ENCODE measurements around the gene NKD1. TPM values are rescaled to one million over a fixed set of nuclear protein-coding genes. Genes with fewer than 3 reads are reported as not detected.
A peak's percentile ranks its signal among the peaks of the same experiment; 100 is the strongest.

Gene NKD1
- total and polyA plus RNA-seq, 2 of the 8 experiments (the other 6 are each of a cell fraction or from before 2014, with no cell fraction given), result 0.70 to 4.5 TPM

DNA sequence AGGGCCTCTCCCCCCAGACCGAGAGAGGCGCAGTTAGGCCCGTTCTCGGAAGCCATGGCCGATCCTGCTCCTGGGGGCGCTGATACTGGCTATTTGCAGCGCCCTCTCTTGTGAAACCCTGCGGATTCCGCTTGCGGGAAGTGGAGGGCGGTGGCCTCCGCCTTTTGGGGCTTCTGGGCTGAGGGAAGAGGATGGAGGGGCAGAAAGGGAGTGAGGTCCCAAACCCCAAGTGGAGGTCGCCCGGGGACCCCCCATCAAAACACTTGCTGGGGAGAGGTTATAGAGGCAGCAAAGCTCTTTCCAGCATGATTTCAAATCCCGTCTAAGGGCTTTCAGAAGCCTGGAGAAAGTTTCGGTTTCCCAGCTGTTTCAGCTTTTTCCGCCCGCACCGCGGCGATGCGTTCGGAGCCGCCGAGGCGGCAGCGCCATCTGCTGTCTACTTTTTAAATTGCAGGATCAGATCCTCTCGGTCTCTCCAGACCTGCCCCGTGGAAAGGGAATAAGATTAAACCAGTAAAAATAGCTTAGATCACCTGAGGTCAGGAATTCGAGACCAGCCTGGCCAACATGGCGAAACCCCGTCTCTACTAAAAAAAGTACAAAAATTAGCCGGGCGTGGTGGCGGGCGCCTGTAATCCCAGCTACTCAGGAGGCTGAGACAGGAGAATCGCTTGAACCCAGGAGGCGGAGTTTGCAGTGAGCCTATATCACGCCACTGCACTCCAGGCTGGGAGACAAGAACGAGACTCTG, 117.1 kb downstream of the NKD1 start:
- Histone ChIP-seq H2AFZ (ENCODE audit: low read length) (peak overlapping the region; percentile 64; the same call in 1 of the 2 replicates), H3K79me1 (ENCODE audit: low read depth, low read length) (no peaks in the 10 kb centered on the region), H3K9ac (replicated peaks in 1 of 4; ENCODE audit: extremely low read depth in 1 of 4, low read depth in 3 of 4, low read length in 3 of 4) (peak overlapping the region in 3 of 4 experiments; percentile 9 to 46 (median 26); a peak in 3 of 7 replicates), H2BK120ac (replicated peaks; ENCODE audit: low read depth, low read length) (no peak overlapping the region), H2BK5ac (ENCODE audit: low read depth, low read length) (no peak overlapping the region), H3K23ac (ENCODE audit: insufficient read length) (no peak overlapping the region), H3K9me3 (ENCODE audit: insufficient read depth in 2 of 2, low read depth in 1 of 2, low read length in 1 of 2) (0 out of 4 replicates have a peak, but pooled peaks cover 0 to 5% of the 10 kb centered on the region in 2 experiments), H3K4me1 (replicated peaks in 1 of 4; ENCODE audit: control insufficient read depth in 3 of 4, insufficient read depth in 4 of 4, low read length in 3 of 4) (peaks cover 0 to 2% (median 0%) of the 10 kb centered on the region in 4 experiments; a peak in 1 of 7 replicates), H3K27me3 (replicated peaks in 1 of 4; ENCODE audit: control insufficient read depth in 3 of 4, extremely low read depth in 1 of 4, insufficient read depth in 3 of 4, low read length in 3 of 4) (0 out of 7 replicates have a peak, but pooled peaks cover 0 to 3% (median 0%) of the 10 kb centered on the region in 4 experiments), H4K5ac (ENCODE audit: insufficient read length, low read depth, low read length) (no peak overlapping the region), H3K18ac (ENCODE audit: extremely low read depth, low read length) (no peak overlapping the region; the same call in 1 of the 2 replicates), H2AK5ac (ENCODE audit: low read depth, low read length) (no peak overlapping the region), H2BK12ac (ENCODE audit: low read depth, low read length) (no peak overlapping the region), H3K36me3 (ENCODE audit: control insufficient read depth in 2 of 4, insufficient read depth in 4 of 4, low read length in 3 of 4) (no peaks in the 10 kb centered on the region), H3K27ac (ENCODE audit: low read depth, low read length) (no peak overlapping the region), H3K79me2 (ENCODE audit: control insufficient read depth in 1 of 2, insufficient read depth in 2 of 2, low read length in 2 of 2) (no peaks in the 10 kb centered on the region), H3K14ac (ENCODE audit: insufficient read length) (no peak overlapping the region), H3K4me2 (ENCODE audit: insufficient read depth in 1 of 2, low read depth in 2 of 2, low read length in 2 of 2) (peak overlapping the region; percentile 39 to 82; a peak in 3 of 4 replicates), H4K91ac (replicated peaks; ENCODE audit: insufficient read length, low read length) (peak overlapping the region; percentile 13), H2BK15ac (ENCODE audit: low read length) (no peak overlapping the region), H2BK20ac (ENCODE audit: low read length) (no peak overlapping the region), H3K56ac (replicated peaks; ENCODE audit: insufficient read length, low read depth, low read length) (no peak overlapping the region), H3K4ac (replicated peaks; ENCODE audit: insufficient read length, low read depth, low read length) (no peak overlapping the region), H4K8ac (ENCODE audit: extremely low read depth, insufficient read depth, low read length) (peak overlapping the region; percentile 86), H3K23me2 (ENCODE audit: low read depth, low read length) (no peaks in the 10 kb centered on the region), H3K4me3 (ENCODE audit: extremely low read depth in 1 of 4, insufficient read depth in 2 of 4, low read depth in 3 of 4, low read length in 4 of 4) (peak overlapping the region; percentile 11 to 58 (median 55); a peak in 7 of 8 replicates), H4K20me1 (replicated peaks in 1 of 2; ENCODE audit: control insufficient read depth in 1 of 2, insufficient read depth in 2 of 2, low read length in 2 of 2) (no peaks in the 10 kb centered on the region)
- FAIRE-seq, result peak; percentile 28
- ChIA-PET CTCF (ENCODE audit: partially characterized antibody) (interaction anchor here (0.5 to 21.1 kb wide), 53 partner anchors 9 to 709 kb away, joined by 3 to 279 read pairs (median 4); partner anchors contain the start of gene SNX20), POLR2A (ENCODE audit: partially characterized antibody) (interaction anchor here (0.8 to 2.3 kb wide), 3 partner anchors 9 to 72 kb away, joined by 3 to 6 read pairs (median 6); no protein-coding TSS in a partner anchor)
- 17% methylated on average over 39 of the region's 40 CpGs; no CpG with 5 or more reads in 1 of the 2 experiments for WGBS, 2 experiments (ENCODE audit: extremely low coverage in 1 of 2, insufficient coverage in 1 of 2, insufficient read length in 1 of 2, insufficient replicate concordance in 2 of 2, low coverage in 1 of 2, low lambda C conversion rate in 2 of 2, missing lambda C conversion rate in 1 of 2)
- DNase-seq (ENCODE audit: low read depth in 1 of 2, low spot score in 2 of 2), result peak; percentile 41 to 99
- peak; percentile 89 to 93 for TF ChIP-seq RAD21 (IDR thresholded peaks at IDR 0.05 in 1 of 2, conservative IDR thresholded peaks at IDR 0.05 in 1 of 2; ENCODE audit: low read depth in 2 of 2, low read length in 2 of 2)
- TF ChIP-seq, protein P1, sequence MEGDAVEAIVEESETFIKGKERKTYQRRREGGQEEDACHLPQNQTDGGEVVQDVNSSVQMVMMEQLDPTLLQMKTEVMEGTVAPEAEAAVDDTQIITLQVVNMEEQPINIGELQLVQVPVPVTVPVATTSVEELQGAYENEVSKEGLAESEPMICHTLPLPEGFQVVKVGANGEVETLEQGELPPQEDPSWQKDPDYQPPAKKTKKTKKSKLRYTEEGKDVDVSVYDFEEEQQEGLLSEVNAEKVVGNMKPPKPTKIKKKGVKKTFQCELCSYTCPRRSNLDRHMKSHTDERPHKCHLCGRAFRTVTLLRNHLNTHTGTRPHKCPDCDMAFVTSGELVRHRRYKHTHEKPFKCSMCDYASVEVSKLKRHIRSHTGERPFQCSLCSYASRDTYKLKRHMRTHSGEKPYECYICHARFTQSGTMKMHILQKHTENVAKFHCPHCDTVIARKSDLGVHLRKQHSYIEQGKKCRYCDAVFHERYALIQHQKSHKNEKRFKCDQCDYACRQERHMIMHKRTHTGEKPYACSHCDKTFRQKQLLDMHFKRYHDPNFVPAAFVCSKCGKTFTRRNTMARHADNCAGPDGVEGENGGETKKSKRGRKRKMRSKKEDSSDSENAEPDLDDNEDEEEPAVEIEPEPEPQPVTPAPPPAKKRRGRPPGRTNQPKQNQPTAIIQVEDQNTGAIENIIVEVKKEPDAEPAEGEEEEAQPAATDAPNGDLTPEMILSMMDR (IDR thresholded peaks at IDR 0.05; ENCODE audit: control extremely low read depth in 1 of 3, insufficient read depth in 1 of 3, low read depth in 1 of 3, low read length in 3 of 3), result peak; percentile 73 to 90 (median 75)
- TF ChIP-seq KDM4A (IDR thresholded peaks at IDR 0.05; ENCODE audit: low read depth, low read length, severe bottlenecking), result peak; percentile 62
- TF ChIP-seq YY1 (IDR thresholded peaks at IDR 0.05; ENCODE audit: low read depth, low read length), result 0 out of 2 replicates have a peak, but pooled peaks have one; percentile 3
- TF ChIP-seq EP300 (IDR thresholded peaks at IDR 0.05; ENCODE audit: borderline replicate concordance in 1 of 2, low read depth in 2 of 2, low read length in 2 of 2), result no peak; a peak in 1 of 3 replicates
- TF ChIP-seq TAF1 (IDR thresholded peaks at IDR 0.05; ENCODE audit: low read depth, low read length), result 0 out of 2 replicates have a peak, but pooled peaks have one; percentile 46
- TF ChIP-seq SIN3A (conservative IDR thresholded peaks at IDR 0.05 in 1 of 2, IDR thresholded peaks at IDR 0.05 in 1 of 2; ENCODE audit: low read depth in 1 of 2, low read length in 2 of 2), result peak in 1 of 2 experiments; percentile 69; a peak in 2 of 4 replicates

All from H1 (cell line).